ENCODE results near the gene PCDH12.

GRCh38 chr5:141973871-141974595 lies 16.0 kb upstream of the PCDH12 start:
- no peak for TF ChIP-seq POLR2A (IDR thresholded peaks at IDR 0.05; ENCODE audit: low read length)
- TF ChIP-seq GATA1 (IDR thresholded peaks at IDR 0.05; ENCODE audit: low read depth, low read length), result no peak

All from erythroblast (primary cell).